Common myeloid progenitor, CD34-positive (primary cell): ENCODE results near the gene MPV17L2.
A peak's percentile ranks its signal among the peaks of the same experiment; 100 is the strongest.
"Not testable (repeated sequence)": the region's sequence is repeated elsewhere in the genome, so short reads cannot be mapped to it uniquely, and the experiment has no call there.

Source experiments
- CTCF ChIA-PET: fragments of 350-600 bp; sonication (Branson Sonifier 250); formaldehyde crosslinking; loops from one replicate; lab custom pipeline; 2021; ENCODE audit warnings: antibody characterized with exemption; lab: Charles Lee
- POLR2A ChIA-PET: fragments of 350-600 bp; sonication (Branson Sonifier 250); formaldehyde crosslinking; loops from one replicate; lab custom pipeline; 2021; ENCODE audit warnings: antibody characterized with exemption; lab: Charles Lee
- DNase-seq, 3 donors: peaks; one replicate each; pipeline versions ENCODE4 v3.0.0 to v3.0.0-alpha.2; 2013
- H3K27ac ChIP-seq, 2 experiments: 1 replicate in 1 of 2; 2 replicates in 1 of 2; pipeline ENCODE4 v1.7.0; 2013; ENCODE audit warnings: inconsistent platforms in 2 of 2, low read length in 2 of 2, mild to moderate bottlenecking in 2 of 2, low read depth in 1 of 2, moderate library complexity in 1 of 2; ENCODE audit not compliant: severe bottlenecking in 2 of 2, insufficient read depth in 1 of 2, poor library complexity in 1 of 2
- H3K27me3 ChIP-seq, 5 experiments: replicated peaks in 2 of 5; 1 replicate in 3 of 5; 2 replicates in 2 of 5; pipeline versions ENCODE4 v1.6.1 to v1.7.0; 2013; ENCODE audit warnings: low read length in 4 of 5, mild to moderate bottlenecking in 2 of 5, moderate library complexity in 2 of 5, inconsistent platforms in 1 of 5; ENCODE audit not compliant: insufficient read depth in 5 of 5, control insufficient read depth in 4 of 5
- H3K36me3 ChIP-seq, 4 experiments: 1 replicate in 2 of 4; 2 replicates in 2 of 4; pipeline versions ENCODE4 v1.6.1 to v1.7.0; 2013; ENCODE audit warnings: low read length in 3 of 4, control low read depth in 1 of 4, mild to moderate bottlenecking in 1 of 4; ENCODE audit not compliant: control insufficient read depth in 4 of 4, insufficient read depth in 4 of 4
- H3K4me1 ChIP-seq, 4 experiments: 1 replicate in 3 of 4; 2 replicates in 1 of 4; pipeline versions ENCODE4 v1.6.1 to v1.7.1; 2013; ENCODE audit warnings: low read length in 3 of 4, mild to moderate bottlenecking in 3 of 4, control low read depth in 1 of 4, inconsistent platforms in 1 of 4, moderate library complexity in 1 of 4; ENCODE audit not compliant: control insufficient read depth in 4 of 4, insufficient read depth in 4 of 4; ENCODE audit errors: control extremely low read depth in 1 of 4
- H3K4me3 ChIP-seq, 7 experiments: 1 replicate in 4 of 7; 2 replicates in 3 of 7; pipeline versions ENCODE4 v1.5.1 to v1.7.0; 2013; ENCODE audit warnings: mild to moderate bottlenecking in 7 of 7, low read length in 6 of 7, moderate library complexity in 6 of 7, inconsistent platforms in 2 of 7, low read depth in 2 of 7, control low read depth in 1 of 7; ENCODE audit not compliant: insufficient read depth in 4 of 7, control insufficient read depth in 1 of 7; ENCODE audit errors: extremely low read depth in 1 of 7
- H3K9me3 ChIP-seq, 5 experiments: 1 replicate in 4 of 5; 2 replicates in 1 of 5; pipeline versions ENCODE4 v1.6.1 to v1.7.1; 2013; ENCODE audit warnings: low read length in 4 of 5, mild to moderate bottlenecking in 2 of 5, inconsistent platforms in 1 of 5, low read depth in 1 of 5, moderate library complexity in 1 of 5; ENCODE audit not compliant: control insufficient read depth in 4 of 5, insufficient read depth in 2 of 5; ENCODE audit errors: control extremely low read depth in 1 of 5
- WGBS: methylation state at CpG from one replicate; pipeline ENCODE4 v1.1.5; 2013; ENCODE audit not compliant: insufficient coverage; 5-methylcytosine and 5-hydroxymethylcytosine counted together

MPV17L2 gene

DNA sequence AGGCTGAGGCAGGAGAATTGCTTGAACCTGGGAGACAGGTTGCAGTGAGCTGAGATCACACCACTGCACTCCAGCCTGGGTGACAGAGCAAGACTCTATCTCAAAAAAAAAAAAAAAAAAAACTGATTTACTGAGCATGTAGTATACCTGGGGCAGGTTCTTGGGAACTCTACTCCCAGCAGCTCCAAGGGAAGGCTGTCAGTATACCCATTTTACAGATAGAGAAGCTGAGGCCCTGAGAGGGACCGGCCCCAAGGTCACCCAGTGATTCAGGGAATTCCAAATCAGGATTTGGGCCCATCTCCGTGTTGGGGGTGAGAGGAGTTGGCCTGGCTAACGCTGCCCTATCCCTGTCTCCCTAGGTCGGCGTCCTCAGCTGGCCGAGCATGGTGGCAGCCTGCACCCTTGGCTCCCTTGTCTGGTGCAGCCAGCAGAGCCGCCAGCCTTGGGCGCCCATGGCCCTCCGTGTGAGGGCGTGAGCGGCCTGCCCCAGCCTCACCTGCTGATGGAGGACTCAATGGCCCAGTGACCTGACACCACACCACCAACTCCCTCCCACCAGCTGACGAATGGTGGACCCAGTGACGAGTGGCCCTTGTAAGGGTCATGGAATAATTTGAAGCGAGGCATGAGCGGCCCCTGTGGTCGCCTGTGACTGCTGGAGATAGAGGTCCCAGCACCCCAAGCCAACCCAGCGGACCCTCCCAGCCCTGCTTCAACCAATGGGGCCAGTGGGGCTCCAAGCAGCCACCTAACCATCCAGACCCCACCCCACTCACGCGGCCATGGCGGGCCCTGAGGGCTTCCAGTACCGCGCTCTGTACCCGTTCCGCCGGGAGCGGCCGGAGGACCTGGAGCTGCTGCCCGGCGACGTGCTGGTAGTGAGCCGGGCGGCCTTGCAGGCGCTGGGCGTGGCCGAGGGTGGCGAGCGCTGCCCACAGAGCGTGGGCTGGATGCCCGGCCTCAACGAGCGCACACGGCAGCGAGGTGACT lies 37.6 kb upstream of the MPV17L2 start:
- no peaks in the 10 kb centered on the region for H3K27me3 ChIP-seq
- H3K4me1 ChIP-seq, result peaks cover 0 to 56% (median 38%) of the 10 kb centered on the region in 4 experiments
- 98% methylated on average over 22 of the region's 43 CpGs for WGBS
- no peak overlapping the region for H3K4me3 ChIP-seq
- H3K36me3 ChIP-seq, result peaks cover 0 to 35% (median 11%) of the 10 kb centered on the region in 4 experiments
- ChIA-PET CTCF (interaction anchor here (0.7 to 1.5 kb wide), 5 partner anchors 10 to 85 kb away, joined by 3 to 7 read pairs (median 3); no protein-coding TSS in a partner anchor), POLR2A (no interaction called here)
- H3K27ac ChIP-seq, result peak overlapping the region in 1 of 2 experiments; percentile 71
- DNase-seq, result peak in 1 of 3 donors; percentile 26
- no peaks in the 10 kb centered on the region for H3K9me3 ChIP-seq

DNA sequence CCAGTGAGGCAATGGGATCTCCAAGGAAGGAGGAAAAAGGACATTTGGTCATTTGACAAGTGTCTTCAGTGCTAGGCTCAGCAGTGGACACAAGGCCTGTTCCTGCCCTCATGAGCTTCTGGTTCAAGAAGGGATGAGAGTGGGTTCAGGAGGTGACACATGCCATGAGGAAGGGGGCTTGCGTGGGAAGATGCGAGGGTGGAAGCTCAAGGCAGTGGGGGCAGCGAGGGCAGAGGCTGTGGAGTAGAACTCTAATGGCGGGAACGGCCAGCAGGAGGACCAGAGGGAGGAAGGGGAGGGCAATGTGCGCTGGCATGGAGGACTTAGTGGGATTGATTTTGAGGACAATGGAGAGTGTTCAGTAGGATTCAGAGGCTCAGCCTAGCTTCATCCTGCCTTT lies 36.8 kb upstream of the MPV17L2 start:
- Histone ChIP-seq H3K9me3 (no peaks in the 10 kb centered on the region), H3K4me1 (peaks cover 0 to 61% (median 45%) of the 10 kb centered on the region in 4 experiments), H3K27ac (peak overlapping the region in 1 of 2 experiments; percentile 71), H3K27me3 (no peaks in the 10 kb centered on the region), H3K4me3 (peak overlapping the region in 2 of 7 experiments; percentile 8 to 28), H3K36me3 (peaks cover 0 to 34% (median 12%) of the 10 kb centered on the region in 4 experiments)
- CTCF ChIA-PET, result interaction anchor here (1.5 kb wide), 1 partner anchor 11 kb away, joined by 7 read pairs; no protein-coding TSS in a partner anchor
- POLR2A ChIA-PET, result no interaction called here
- DNase-seq, result no peak
- WGBS, result 97% methylated on average over 4 of the region's 6 CpGs

DNA sequence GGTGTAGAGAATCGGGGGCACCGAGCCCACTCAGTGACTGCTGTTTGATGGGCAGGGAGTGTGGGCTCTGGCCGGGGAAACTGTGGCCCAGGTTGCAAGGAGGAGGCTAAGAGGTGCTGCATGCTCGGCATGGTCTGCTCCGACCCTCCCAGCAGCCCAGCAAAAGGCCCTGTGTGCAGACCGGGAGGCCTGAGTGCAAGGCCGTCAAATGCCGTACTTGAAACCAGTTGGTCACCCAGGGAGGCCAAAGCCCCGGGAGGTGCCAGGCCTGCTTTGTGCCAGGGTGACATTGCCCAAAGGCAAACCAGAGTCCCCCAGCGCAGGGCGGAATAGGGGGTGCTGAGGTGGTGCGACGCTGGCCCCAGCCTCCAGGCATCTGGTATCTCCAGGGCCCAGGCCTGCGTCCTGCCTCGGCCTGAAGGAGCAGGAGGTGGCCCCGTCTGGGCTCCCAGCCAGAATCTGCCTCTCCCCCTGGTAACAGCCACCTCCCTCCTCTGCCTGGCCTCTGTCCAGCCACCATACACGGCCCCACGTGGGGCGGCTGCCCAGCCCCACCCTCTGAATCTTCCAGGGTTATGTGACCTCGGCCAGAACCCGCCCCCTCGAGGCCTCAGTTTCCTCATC lies 36.1 kb upstream of the MPV17L2 start:
- Histone ChIP-seq H3K9me3 (no peaks in the 10 kb centered on the region), H3K4me1 (peaks cover 0 to 59% (median 43%) of the 10 kb centered on the region in 4 experiments), H3K27me3 (no peaks in the 10 kb centered on the region), H3K27ac (peak overlapping the region in 1 of 2 experiments; percentile 71), H3K36me3 (peaks cover 0 to 40% (median 13%) of the 10 kb centered on the region in 4 experiments), H3K4me3 (peak overlapping the region in 3 of 7 experiments; percentile 8 to 38 (median 19))
- POLR2A ChIA-PET, result no interaction called here
- DNase-seq, result peak; percentile 82 to 94 (median 93)
- CTCF ChIA-PET, result interaction anchor here (1.0 to 1.5 kb wide), 2 partner anchors 10 to 14 kb away, joined by 3 to 7 read pairs; no protein-coding TSS in a partner anchor
- 25% methylated on average over 18 of the region's 22 CpGs for WGBS

DNA sequence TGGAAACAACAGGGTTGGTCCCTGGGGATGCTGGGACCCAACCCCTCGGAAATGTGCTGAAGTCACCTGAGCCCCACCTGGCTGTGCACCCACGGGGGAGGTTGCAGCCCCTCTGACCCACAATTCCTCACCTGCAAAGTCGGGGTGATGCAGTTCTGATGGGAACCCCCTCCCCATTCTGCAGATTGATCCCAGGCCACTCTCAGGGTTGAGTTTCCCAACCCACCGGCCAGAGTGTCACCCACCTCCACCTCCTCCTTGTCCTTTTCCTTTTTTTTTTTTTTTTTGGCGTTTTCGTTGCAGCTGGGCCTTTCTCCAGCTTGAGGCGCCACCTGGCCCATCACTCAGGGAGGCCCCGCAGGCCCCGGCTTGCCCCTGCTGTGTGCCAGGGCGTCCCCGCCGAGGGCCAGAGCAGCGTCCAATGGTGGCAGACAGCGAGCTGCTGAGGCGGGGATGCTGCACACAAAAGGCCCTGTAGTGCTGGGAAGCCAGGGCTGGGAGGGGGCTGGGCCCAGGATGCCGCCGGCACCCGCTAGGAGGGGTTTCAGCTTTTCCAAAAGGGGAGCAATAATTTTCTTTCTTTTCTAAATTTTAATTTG lies 35.5 kb upstream of the MPV17L2 start:
- H3K9me3 ChIP-seq, result no peaks in the 10 kb centered on the region
- H3K4me3 ChIP-seq, result peak overlapping the region in 2 of 7 experiments; percentile 19 to 38

DNA sequence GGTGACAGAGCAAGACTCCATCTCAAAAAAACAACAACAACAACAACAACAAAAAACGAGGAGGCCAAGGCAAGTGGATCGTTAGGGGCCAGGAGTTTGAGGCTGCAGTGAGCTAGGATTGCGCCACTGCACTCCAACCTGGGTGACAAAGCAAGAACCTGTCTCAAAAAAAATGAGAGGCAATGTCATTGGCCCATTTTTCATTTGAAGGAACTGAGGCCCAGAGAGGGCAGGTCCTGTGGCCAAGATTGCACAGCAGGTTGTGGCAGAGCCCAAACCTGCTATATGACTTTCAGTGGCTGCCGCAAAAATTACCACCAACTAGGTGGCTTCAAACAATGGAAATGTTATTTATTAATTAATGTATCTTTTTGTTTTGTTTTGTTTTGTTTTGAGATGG lies 34.6 kb upstream of the MPV17L2 start:
- ChIA-PET POLR2A (no interaction called here), CTCF (interaction anchor here (1.2 to 1.4 kb wide), 3 partner anchors 41 to 151 kb away, joined by 3 to 4 read pairs (median 4); no protein-coding TSS in a partner anchor)
- no peak for DNase-seq

More for the DNA sequence above, 35.5 kb upstream of the MPV17L2 start:
- Histone ChIP-seq H3K4me1 (peaks cover 0 to 57% (median 41%) of the 10 kb centered on the region in 4 experiments), H3K27me3 (no peaks in the 10 kb centered on the region), H3K36me3 (peaks cover 0 to 44% (median 16%) of the 10 kb centered on the region in 4 experiments), H3K27ac (peak overlapping the region in 1 of 2 experiments; percentile 71)
- POLR2A ChIA-PET, result interaction anchor here (0.6 kb wide), 1 partner anchor 36 kb away, joined by 3 read pairs; no protein-coding TSS in a partner anchor
- 32% methylated on average over 13 of the region's 18 CpGs for WGBS
- CTCF ChIA-PET, result interaction anchor here (1.0 to 1.4 kb wide), 4 partner anchors 13 to 150 kb away, joined by 3 to 4 read pairs (median 4); no protein-coding TSS in a partner anchor
- DNase-seq, result peak in 2 of 3 donors; percentile 42 to 59

DNA sequence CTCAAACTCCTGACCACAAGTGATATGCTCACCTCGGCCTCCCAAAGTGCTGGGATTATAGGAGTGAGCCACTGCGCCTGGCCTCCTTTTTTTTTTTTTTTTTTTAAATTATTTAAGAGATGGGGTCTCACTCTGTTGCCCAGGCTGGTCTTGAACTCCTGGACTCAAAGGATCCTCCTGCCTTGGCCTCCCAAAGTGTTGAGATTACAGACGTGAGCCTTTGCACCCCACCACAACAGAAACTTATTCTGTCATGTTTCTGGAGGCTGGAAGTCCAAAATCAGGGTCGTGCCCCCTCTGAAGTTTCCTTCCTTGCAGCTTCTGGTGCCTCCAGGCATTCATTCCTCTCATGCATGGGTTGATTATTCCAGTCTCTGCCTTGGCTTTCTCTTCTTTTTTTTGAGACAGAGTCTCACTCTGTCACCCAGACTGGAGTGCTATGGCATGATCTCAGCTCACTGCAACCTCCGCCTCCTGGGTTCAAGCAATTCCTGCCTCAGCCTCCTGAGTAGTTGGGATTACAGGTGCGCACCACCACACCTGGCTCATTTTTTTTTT lies 33.9 kb upstream of the MPV17L2 start:
- H3K27ac ChIP-seq, H3K4me3 ChIP-seq, H3K9me3 ChIP-seq, DNase-seq, POLR2A ChIA-PET, H3K27me3 ChIP-seq: not testable (repeated sequence)
- H3K4me1 ChIP-seq, result peaks cover 0 to 49% (median 33%) of the 10 kb centered on the region in 4 experiments
- H3K36me3 ChIP-seq, result peaks cover 0 to 56% (median 27%) of the 10 kb centered on the region in 4 experiments
- CTCF ChIA-PET, result interaction anchor here (0.7 to 2.9 kb wide), 6 partner anchors 8 to 152 kb away, joined by 3 to 17 read pairs (median 4); no protein-coding TSS in a partner anchor
- WGBS, result 92% methylated on average over 1 of the region's 6 CpGs

More for the DNA sequence above, 34.6 kb upstream of the MPV17L2 start:
- Histone ChIP-seq H3K9me3 (no peaks in the 10 kb centered on the region), H3K36me3 (peaks cover 0 to 53% (median 24%) of the 10 kb centered on the region in 4 experiments), H3K4me1 (peaks cover 0 to 54% (median 39%) of the 10 kb centered on the region in 4 experiments), H3K4me3 (no peak overlapping the region), H3K27me3 (no peaks in the 10 kb centered on the region), H3K27ac (no peak overlapping the region)
- no CpG with 5 or more reads among the region's 4 CpGs for WGBS
